Tibial nerve (tissue), 4 donors: Measurements from ENCODE around the gene SNRNP70. TPM values are rescaled to one million over a fixed set of nuclear protein-coding genes. Genes with fewer than 3 reads are reported as not detected.

Source experiments
- DNase-seq, 2 donors: peaks; one replicate each; pipeline ENCODE4 v3.0.0-alpha.2; 2019; ENCODE audit warnings: low spot score in 2 of 2
- H3K27ac ChIP-seq, 4 donors: fragments of 200-600 bp; sonication (generic) in 3 of 4; one replicate each; pipeline ENCODE4 v1.5.1; 2017 to 2019; ENCODE audit warnings: mild to moderate bottlenecking in 1 of 4
- H3K27me3 ChIP-seq, 2 donors: fragments of 200-600 bp; sonication (generic) in 1 of 2; one replicate each; pipeline versions ENCODE4 v1.5.1 to v1.6.0; 2017 to 2019
- H3K36me3 ChIP-seq, 3 donors: fragments of 200-600 bp; sonication (generic); one replicate each; pipeline ENCODE4 v1.5.1; 2018 to 2019
- H3K4me1 ChIP-seq, 4 donors: fragments of 200-600 bp; sonication (generic) in 3 of 4; one replicate each; pipeline ENCODE4 v1.5.1; 2017 to 2019
- H3K4me3 ChIP-seq, 4 donors: fragments of 200-600 bp; sonication (generic) in 3 of 4; one replicate each; pipeline ENCODE4 v1.5.1; 2017 to 2019; ENCODE audit warnings: mild to moderate bottlenecking in 1 of 4, moderate library complexity in 1 of 4
- H3K9me3 ChIP-seq, 4 donors: fragments of 200-600 bp; sonication (generic) in 3 of 4; one replicate each; pipeline ENCODE4 v1.5.1; 2017 to 2019
- CTCF ChIP-seq, 5 experiments: fragments of 200-600 bp in 3 of 5; fragments of 450-650 bp in 2 of 5; sonication (generic) in 3 of 5; IDR thresholded peaks; one replicate each; pipeline ENCODE4 v1.5.1; 2016 to 2019; ENCODE audit warnings: antibody characterized with exemption in 5 of 5, mild to moderate bottlenecking in 3 of 5, moderate library complexity in 2 of 5
- EP300 ChIP-seq, 2 donors: sonication (generic); formaldehyde crosslinking; IDR thresholded peaks; one replicate each; pipeline ENCODE4 v1.6.1; 2017; ENCODE audit warnings: antibody characterized with exemption in 2 of 2, mild to moderate bottlenecking in 1 of 2
- POLR2A ChIP-seq, 2 donors: fragments of 450-650 bp; IDR thresholded peaks; one replicate each; pipeline ENCODE4 v1.6.1; 2017; ENCODE audit warnings: antibody characterized with exemption in 2 of 2, mild to moderate bottlenecking in 2 of 2, moderate library complexity in 2 of 2
- WGBS, 2 donors: methylation state at CpG; one replicate each; pipeline ENCODE4 v1.1.5; 2018; 5-methylcytosine and 5-hydroxymethylcytosine counted together
- total RNA-seq, 4 donors: library from RNA; depleted of rRNA; stranded (reverse); fragments of >200 nt; gene quantifications; one replicate each; pipeline ENCODE4 v1.1.0, GENCODE V29; 2016

SNRNP70 gene
- total RNA-seq, 4 donors from 2014 or later, result 286 to 444 (median 400) TPM

DNA sequence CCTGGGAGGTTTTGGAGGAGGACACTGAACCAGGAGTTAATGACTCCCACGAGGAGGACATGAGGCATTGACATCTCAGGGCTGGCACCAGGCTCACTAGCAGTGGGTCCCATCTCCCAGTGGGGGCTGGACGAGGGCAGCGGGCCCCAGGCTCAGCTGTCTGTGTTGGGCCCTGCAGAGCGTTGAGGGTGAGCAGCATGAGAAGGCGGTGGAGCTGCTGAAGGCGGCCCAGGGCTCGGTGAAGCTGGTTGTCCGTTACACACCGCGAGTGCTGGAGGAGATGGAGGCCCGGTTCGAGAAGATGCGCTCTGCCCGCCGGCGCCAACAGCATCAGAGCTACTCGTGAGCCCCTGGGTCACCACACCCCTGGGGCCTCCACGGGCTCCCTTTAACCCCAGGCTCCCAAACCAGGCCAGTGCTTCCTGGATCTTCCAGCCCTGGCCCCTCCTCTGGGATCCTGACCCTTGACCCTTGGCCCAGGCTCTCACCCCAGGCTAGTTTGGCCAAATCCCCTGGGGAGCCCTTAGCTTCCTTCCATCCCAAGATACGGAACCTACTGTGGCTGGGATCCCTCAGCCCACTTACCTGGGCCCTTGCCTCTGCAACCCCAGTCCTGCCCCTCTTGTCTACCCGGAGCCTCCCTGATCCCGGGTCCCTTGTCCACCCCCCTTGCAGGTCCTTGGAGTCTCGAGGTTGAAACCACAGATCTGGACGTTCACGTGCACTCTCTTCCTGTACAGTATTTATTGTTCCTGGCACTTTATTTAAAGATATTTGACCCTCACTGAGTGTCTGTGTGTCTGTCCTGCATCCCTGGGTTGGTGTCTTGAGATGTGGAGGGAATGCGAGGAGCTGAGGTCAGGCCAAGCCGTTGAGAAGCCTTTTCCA, 32.7 kb downstream of the SNRNP70 start:
- Histone ChIP-seq H3K36me3 (peaks cover 0 to 3% (median 0%) of the 10 kb centered on the region in 3 donors), H3K4me1 (peaks cover 0 to 55% (median 26%) of the 10 kb centered on the region in 4 donors), H3K27ac (peak overlapping the region; percentile 85 to 98 (median 90)), H3K4me3 (peak overlapping the region; percentile 33 to 76 (median 62)), H3K27me3 (peaks cover 0 to 1% of the 10 kb centered on the region in 2 donors), H3K9me3 (no peaks in the 10 kb centered on the region)
- 48 to 53% methylated on average over 21 to 23 of the region's 26 CpGs for WGBS, 2 donors
- DNase-seq, result no peak
- TF ChIP-seq CTCF (IDR thresholded peaks at IDR 0.05) (no peak), POLR2A (IDR thresholded peaks at IDR 0.05) (no peak), EP300 (IDR thresholded peaks at IDR 0.05) (no peak)

DNA sequence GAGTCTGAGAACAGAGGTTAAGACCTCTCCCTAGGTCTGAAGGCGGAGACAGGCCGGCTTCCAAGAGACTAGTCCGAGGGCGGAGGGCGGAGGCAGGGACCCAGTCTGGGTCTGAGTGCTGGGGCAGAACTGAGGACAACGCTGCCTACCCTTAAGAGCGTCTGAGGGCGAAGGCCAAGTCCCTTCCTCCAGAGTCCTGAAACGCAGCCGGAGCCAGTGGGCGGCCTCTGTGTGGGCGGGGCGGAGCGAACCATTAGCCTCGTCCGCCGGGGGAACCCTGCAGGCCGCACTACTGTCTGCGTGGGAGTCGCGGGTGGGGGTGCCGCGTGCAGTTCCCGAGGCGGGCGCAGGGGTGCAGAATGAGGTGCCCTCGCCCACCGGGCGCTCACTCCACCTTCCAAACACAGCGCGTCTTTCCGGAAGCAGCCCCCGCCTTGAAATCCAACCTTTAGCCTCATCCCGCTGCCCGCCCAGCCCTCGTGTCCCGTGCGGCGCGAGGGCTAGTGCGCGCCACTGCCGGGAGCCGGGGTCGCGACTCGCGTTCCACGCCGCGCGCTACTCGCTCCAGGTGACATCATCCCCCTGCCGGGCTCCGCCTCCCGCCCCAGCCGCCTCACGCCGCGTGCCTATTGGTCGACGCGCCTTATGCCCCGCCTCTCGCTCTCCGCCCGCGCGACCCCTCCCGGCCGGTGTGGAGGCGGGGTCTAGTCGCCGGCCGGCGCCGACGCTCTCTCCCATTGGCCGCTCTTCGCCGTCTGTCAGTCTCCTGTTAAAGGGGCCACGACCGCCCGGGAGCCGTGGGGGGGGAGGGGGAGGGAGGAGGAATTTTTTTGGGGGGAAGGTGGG, 33.5 kb downstream of the SNRNP70 start, which contains the start of gene C19orf73:
Gene C19orf73, minus strand, starts transcription at position 579 of the 846 bp plus-strand sequence. Its CDS starts 121 bp downstream, at position 458.
- 0 to 1% methylated on average over 36 to 55 of the region's 85 CpGs for WGBS, 2 donors
- Histone ChIP-seq H3K27ac (peak within 1 kb of the TSS; percentile 85 to 98 (median 90)), H3K9me3 (no peaks in the 10 kb centered on the region), H3K4me1 (peaks cover 0 to 49% (median 23%) of the 10 kb centered on the region in 4 donors), H3K4me3 (peak within 1 kb of the TSS; percentile 33 to 76 (median 62)), H3K27me3 (peaks cover 0 to 3% of the 10 kb centered on the region in 2 donors), H3K36me3 (peaks cover 0 to 3% (median 0%) of the 10 kb centered on the region in 3 donors)
- peak; percentile 21 to 75 for TF ChIP-seq POLR2A (IDR thresholded peaks at IDR 0.05)
- TF ChIP-seq EP300 (IDR thresholded peaks at IDR 0.05), result peak; percentile 45 to 89
- TF ChIP-seq CTCF (IDR thresholded peaks at IDR 0.05), result peak in 4 of 5 experiments; percentile 5 to 70 (median 41)
- DNase-seq, result peak; percentile 85 to 88

GRCh38 chr19:49119411-49120324, 34.4 kb downstream of the SNRNP70 start, which contains the start of gene PPFIA3:
PPFIA3 (plus strand) TSS chr19:49119544; CDS start chr19:49127874, 8,330 bp downstream.
- H3K36me3 ChIP-seq, result peaks cover 0 to 3% (median 0%) of the 10 kb centered on the region in 3 donors
- peak; percentile 41 to 42 for DNase-seq
- 0 to 2% methylated on average over 6 to 60 of the region's 90 CpGs for WGBS, 2 donors
- TF ChIP-seq CTCF (IDR thresholded peaks at IDR 0.05) (no peak), POLR2A (IDR thresholded peaks at IDR 0.05) (no peak)
- no peaks in the 10 kb centered on the region for H3K9me3 ChIP-seq
- peak within 1 kb of the TSS; percentile 33 to 76 (median 62) for H3K4me3 ChIP-seq
- peak within 1 kb of the TSS; percentile 85 to 98 (median 90) for H3K27ac ChIP-seq
- peaks cover 0 to 45% (median 21%) of the 10 kb centered on the region in 4 donors for H3K4me1 ChIP-seq
- H3K27me3 ChIP-seq, result peaks cover 0 to 7% of the 10 kb centered on the region in 2 donors

- WGBS, 2 donors, result 15 to 16% methylated on average over 11 to 12 of the region's 16 CpGs
- Histone ChIP-seq H3K27ac (no peak overlapping the region), H3K4me3 (peak overlapping the region in 3 of 4 donors; percentile 35 to 65 (median 60)), H3K27me3 (peaks cover 0 to 7% of the 10 kb centered on the region in 2 donors), H3K9me3 (no peaks in the 10 kb centered on the region), H3K36me3 (peaks cover 0 to 3% (median 0%) of the 10 kb centered on the region in 3 donors), H3K4me1 (peaks cover 0 to 40% (median 21%) of the 10 kb centered on the region in 4 donors)
- no peak for TF ChIP-seq EP300 (IDR thresholded peaks at IDR 0.05)
- no peak for TF ChIP-seq CTCF (IDR thresholded peaks at IDR 0.05)
- no peak for TF ChIP-seq POLR2A (IDR thresholded peaks at IDR 0.05)
- DNase-seq, result no peak
These were observed 35.1 kb downstream of the SNRNP70 start for GRCh38 chr19:49120325-49120683.
